Gastroesophageal sphincter (tissue), 4 donors: ENCODE results near the gene TECTA. TPM values are rescaled to one million over a fixed set of nuclear protein-coding genes. Genes with fewer than 3 reads are reported as not detected.
"Not testable (repeated sequence)": the region's sequence is repeated elsewhere in the genome, so short reads cannot be mapped to it uniquely, and the experiment has no call there.

ENCODE experiments used
- ATAC-seq: fragments of 150-250 bp; one replicate; pipeline ENCODE4 v1.9.1; 2016; ENCODE audit warnings: mild to moderate bottlenecking, moderate library complexity
- H3K27ac ChIP-seq, 4 donors: fragments of 200-600 bp; sonication (generic) in 3 of 4; 1 replicate in 3 of 4; 2 replicates in 1 of 4; pipeline ENCODE4 v1.5.1; 2016 to 2019
- H3K27me3 ChIP-seq: fragments of 200-600 bp; sonication (generic); one replicate; pipeline ENCODE4 v1.5.1; 2019
- H3K36me3 ChIP-seq, 2 donors: fragments of 200-600 bp; sonication (generic); one replicate each; pipeline ENCODE4 v1.5.1; 2019; ENCODE audit warnings: control low read depth in 1 of 2
- H3K4me1 ChIP-seq, 3 donors: fragments of 200-600 bp; sonication (generic); 1 replicate in 2 of 3; 2 replicates in 1 of 3; pipeline ENCODE4 v1.5.1; 2016 to 2019; ENCODE audit warnings: control low read depth in 2 of 3
- H3K4me3 ChIP-seq, 2 donors: fragments of 200-600 bp; sonication (generic); one replicate each; pipeline ENCODE4 v1.5.1; 2019; ENCODE audit warnings: mild to moderate bottlenecking in 1 of 2, moderate library complexity in 1 of 2
- H3K9me3 ChIP-seq, 3 donors: fragments of 200-600 bp; sonication (generic); one replicate each; pipeline ENCODE4 v1.5.1; 2017 to 2019; ENCODE audit warnings: control low read depth in 2 of 3
- EP300 ChIP-seq: sonication (generic); formaldehyde crosslinking; IDR thresholded peaks from one replicate; pipeline ENCODE4 v1.6.1; 2017; ENCODE audit warnings: antibody characterized with exemption, mild to moderate bottlenecking
- POLR2A ChIP-seq, 2 donors: fragments of 450-650 bp; IDR thresholded peaks; one replicate each; pipeline ENCODE4 v1.6.1; 2017; ENCODE audit warnings: antibody characterized with exemption in 2 of 2, mild to moderate bottlenecking in 2 of 2, moderate library complexity in 1 of 2
- POLR2AphosphoS5 ChIP-seq: sonication (generic); formaldehyde crosslinking; IDR thresholded peaks from one replicate; pipeline ENCODE4 v1.6.1; 2017; ENCODE audit warnings: antibody characterized with exemption
- WGBS, 2 donors: methylation state at CpG; one replicate each; pipeline ENCODE4 v1.1.5; 2018; ENCODE audit warnings: low coverage in 1 of 2; 5-methylcytosine and 5-hydroxymethylcytosine counted together
- total RNA-seq, 4 donors: library from RNA; depleted of rRNA; stranded (reverse); fragments of >200 nt; gene quantifications; one replicate each; pipeline ENCODE4 v1.1.0, GENCODE V29; 2016
- TF ChIP-seq, protein P1 (sequence below), 4 experiments: fragments of 200-600 bp in 2 of 4; fragments of 450-650 bp in 2 of 4; sonication (generic) in 1 of 4; IDR thresholded peaks; one replicate each; pipeline ENCODE4 v1.5.1; 2017 to 2019; ENCODE audit warnings: antibody characterized with exemption in 4 of 4, mild to moderate bottlenecking in 2 of 4, moderate library complexity in 2 of 4

The TECTA gene
- total RNA-seq, 4 donors from 2014 or later, result 0.35 to 1.3 (median 0.78) TPM; not detected in 1

DNA sequence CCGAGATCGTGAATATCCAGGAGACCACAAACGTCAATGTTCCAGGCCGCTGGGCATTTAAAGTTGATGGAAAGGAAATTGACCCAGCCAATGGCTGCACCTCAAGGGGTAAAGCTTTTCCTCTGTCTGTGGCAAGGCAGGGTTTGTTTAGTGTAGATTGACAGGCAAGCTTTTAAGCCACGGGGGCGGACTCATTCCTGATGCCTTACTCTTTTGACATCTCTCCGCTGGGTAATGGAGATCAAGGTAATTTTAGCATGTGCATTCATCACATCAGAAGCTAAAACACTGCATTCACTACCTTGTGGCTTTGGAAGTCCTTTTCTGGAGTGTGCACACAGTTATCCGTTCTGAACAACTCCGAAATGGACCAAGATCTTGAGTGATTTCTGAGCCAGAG, 12.6 kb downstream of the TECTA start:
- Histone ChIP-seq H3K9me3 (no peaks in the 10 kb centered on the region), H3K27ac (no peak overlapping the region), H3K36me3 (no peaks in the 10 kb centered on the region), H3K4me1 (no peaks in the 10 kb centered on the region), H3K27me3 (peaks cover 12% of the 10 kb centered on the region), H3K4me3 (no peak overlapping the region)
- TF ChIP-seq EP300 (no peak), POLR2A (IDR thresholded peaks at IDR 0.05) (no peak)
- no peak for ATAC-seq
- whole genome bisulfite sequencing, 2 donors, result 78 to 80% methylated on average over 6 to 9 of the region's 9 CpGs

DNA sequence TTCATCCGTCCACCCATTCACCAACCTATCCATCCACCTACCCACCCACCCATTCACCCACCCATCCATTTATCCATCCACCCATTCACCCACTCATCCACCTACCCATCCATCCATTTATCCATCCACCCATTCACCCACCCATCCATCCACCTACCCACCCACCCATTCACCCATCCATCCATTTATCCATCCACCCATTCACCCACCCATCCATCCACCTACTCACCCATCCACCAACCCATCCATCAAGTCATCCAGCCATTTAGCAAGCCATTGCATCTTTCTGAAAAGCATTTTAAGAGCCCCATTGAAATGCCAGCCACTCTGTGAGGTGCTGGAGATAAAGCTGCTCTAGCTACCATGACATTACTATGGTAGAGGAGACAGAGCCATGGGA, 14.0 kb downstream of the TECTA start:
- peaks cover 12% of the 10 kb centered on the region for H3K27me3 ChIP-seq
- 80% methylated on average over 1 of the region's 1 CpG; no CpG with 5 or more reads in 1 of the 2 donors for WGBS, 2 donors
- not testable (repeated sequence) for H3K27ac ChIP-seq, H3K9me3 ChIP-seq, H3K4me1 ChIP-seq, H3K4me3 ChIP-seq, ATAC-seq, H3K36me3 ChIP-seq

DNA sequence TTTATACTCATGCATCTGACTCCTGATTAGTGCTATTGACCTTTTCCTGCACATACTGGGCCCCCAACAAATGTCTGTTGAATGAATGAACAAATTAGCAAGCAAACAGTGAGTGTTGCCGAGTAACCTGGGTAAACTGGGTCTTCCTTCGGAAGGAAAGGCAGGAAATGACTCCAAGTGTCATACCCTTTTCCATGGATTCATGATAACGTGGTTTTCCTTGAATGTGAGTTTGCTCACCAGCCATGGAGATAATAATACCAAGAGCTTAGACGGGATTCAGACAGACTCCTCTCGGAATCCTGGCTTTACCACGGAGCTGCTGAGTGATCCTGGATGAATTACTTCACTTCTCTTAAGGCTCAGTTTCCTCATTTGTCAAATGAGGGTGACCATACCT, 16.7 kb downstream of the TECTA start:
- no peak for TF ChIP-seq POLR2AphosphoS5
- no peak for TF ChIP-seq EP300
- TF ChIP-seq, protein P1, sequence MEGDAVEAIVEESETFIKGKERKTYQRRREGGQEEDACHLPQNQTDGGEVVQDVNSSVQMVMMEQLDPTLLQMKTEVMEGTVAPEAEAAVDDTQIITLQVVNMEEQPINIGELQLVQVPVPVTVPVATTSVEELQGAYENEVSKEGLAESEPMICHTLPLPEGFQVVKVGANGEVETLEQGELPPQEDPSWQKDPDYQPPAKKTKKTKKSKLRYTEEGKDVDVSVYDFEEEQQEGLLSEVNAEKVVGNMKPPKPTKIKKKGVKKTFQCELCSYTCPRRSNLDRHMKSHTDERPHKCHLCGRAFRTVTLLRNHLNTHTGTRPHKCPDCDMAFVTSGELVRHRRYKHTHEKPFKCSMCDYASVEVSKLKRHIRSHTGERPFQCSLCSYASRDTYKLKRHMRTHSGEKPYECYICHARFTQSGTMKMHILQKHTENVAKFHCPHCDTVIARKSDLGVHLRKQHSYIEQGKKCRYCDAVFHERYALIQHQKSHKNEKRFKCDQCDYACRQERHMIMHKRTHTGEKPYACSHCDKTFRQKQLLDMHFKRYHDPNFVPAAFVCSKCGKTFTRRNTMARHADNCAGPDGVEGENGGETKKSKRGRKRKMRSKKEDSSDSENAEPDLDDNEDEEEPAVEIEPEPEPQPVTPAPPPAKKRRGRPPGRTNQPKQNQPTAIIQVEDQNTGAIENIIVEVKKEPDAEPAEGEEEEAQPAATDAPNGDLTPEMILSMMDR (IDR thresholded peaks at IDR 0.05), result no peak
- TF ChIP-seq POLR2A (IDR thresholded peaks at IDR 0.05), result no peak
- Histone ChIP-seq H3K36me3 (no peaks in the 10 kb centered on the region), H3K27ac (no peak overlapping the region), H3K4me3 (no peak overlapping the region), H3K4me1 (no peaks in the 10 kb centered on the region), H3K27me3 (no peaks in the 10 kb centered on the region), H3K9me3 (peaks cover 0 to 13% (median 0%) of the 10 kb centered on the region in 3 donors)
- 52 to 58% methylated on average over 6 of the region's 6 CpGs for WGBS, 2 donors
- ATAC-seq, result no peak

DNA sequence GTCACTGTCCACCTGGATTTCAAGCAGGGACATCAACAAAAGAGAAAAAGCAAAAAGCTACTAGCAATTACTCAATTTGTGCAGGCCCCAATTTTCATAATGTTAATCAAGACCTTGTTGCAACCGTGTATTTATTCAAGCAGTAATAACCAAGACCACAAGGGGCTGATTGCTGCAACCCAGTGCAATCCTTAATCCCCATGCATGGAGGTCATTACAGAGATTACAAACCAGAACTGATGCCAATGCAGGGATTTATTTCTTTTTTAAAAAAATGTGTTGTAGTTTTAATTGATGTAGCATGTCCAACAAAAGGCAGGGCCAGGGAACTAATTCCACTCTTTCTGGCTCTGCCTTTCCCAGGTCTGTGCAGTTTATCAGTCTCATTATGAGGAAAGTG, 18.4 kb downstream of the TECTA start:
- 64 to 70% methylated on average over 1 of the region's 1 CpG for whole genome bisulfite sequencing, 2 donors
- H3K4me3 ChIP-seq, result no peak overlapping the region
- no peaks in the 10 kb centered on the region for H3K36me3 ChIP-seq
- H3K27ac ChIP-seq, result no peak overlapping the region
- no peak for TF ChIP-seq POLR2A (IDR thresholded peaks at IDR 0.05)
- TF ChIP-seq EP300, result no peak
- TF ChIP-seq POLR2AphosphoS5, result no peak
- TF ChIP-seq, protein P1 (IDR thresholded peaks at IDR 0.05), result no peak
- no peaks in the 10 kb centered on the region for H3K27me3 ChIP-seq
- H3K9me3 ChIP-seq, result peaks cover 0 to 21% (median 0%) of the 10 kb centered on the region in 3 donors
- ATAC-seq, result no peak
- no peaks in the 10 kb centered on the region for H3K4me1 ChIP-seq

DNA sequence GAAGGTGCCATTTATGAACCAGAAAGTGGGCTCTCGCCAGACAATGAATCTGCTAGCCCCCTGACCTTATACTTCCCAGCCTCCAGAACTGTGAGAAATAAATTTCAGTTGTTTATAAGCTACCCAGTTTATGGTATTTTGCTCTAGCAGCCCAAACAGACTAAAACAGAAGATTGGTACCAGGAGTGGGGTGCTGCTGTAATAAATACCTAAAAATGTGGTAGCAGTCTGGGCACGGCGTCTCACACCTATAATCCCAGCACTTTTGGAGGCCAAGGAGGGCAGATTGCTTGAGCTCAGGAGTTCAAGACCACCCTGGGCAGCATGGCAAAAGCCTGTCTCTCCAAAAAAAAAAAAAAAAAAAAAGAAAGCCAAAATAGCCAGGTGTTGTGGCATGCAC, 21.3 kb downstream of the TECTA start:
- no peak overlapping the region for H3K27ac ChIP-seq
- H3K9me3 ChIP-seq, result peaks cover 0 to 21% (median 0%) of the 10 kb centered on the region in 3 donors
- H3K4me1 ChIP-seq, result no peaks in the 10 kb centered on the region
- H3K36me3 ChIP-seq, result no peaks in the 10 kb centered on the region
- no peak overlapping the region for H3K4me3 ChIP-seq
- TF ChIP-seq EP300 (no peak), POLR2AphosphoS5 (no peak), POLR2A (IDR thresholded peaks at IDR 0.05) (no peak)
- TF ChIP-seq, protein P1 (IDR thresholded peaks at IDR 0.05), result no peak
- no peak for ATAC-seq
- WGBS, 2 donors, result 88% methylated on average over 3 of the region's 3 CpGs; no CpG with 5 or more reads in 1 of the 2 donors
- no peaks in the 10 kb centered on the region for H3K27me3 ChIP-seq

DNA sequence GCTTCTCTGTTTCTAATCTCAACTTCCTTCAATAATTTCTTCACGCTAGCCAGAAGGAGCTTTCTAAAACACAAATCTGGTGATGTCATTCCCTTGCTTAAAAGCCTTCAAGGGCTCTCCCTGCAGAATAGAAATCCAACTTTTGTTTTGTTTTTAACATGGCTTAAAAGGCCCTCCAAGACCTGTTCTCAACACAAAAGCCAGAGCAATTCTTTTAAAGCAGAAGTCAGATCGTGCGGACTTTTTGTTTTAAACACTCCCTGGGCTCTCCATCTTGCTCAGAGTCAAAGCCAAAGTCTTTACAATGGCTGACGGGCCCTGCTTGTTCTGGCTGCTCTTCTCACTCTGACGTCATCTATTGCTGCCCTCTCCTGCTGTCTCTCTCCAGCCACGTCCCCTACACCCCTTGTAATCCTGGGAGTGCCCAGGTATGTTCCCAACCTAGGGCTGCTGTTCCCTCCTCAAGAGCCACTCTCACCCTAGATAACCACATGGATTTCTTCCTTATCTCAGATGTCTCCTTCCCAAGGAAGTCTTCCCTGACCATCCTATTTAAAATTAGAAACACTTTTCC, 22.5 kb downstream of the TECTA start:
- TF ChIP-seq EP300 (no peak), POLR2AphosphoS5 (no peak), POLR2A (IDR thresholded peaks at IDR 0.05) (no peak)
- TF ChIP-seq, protein P1 (IDR thresholded peaks at IDR 0.05), result no peak
- ATAC-seq, result no peak
- Histone ChIP-seq H3K27me3 (no peaks in the 10 kb centered on the region), H3K27ac (no peak overlapping the region), H3K4me1 (no peaks in the 10 kb centered on the region), H3K36me3 (peaks cover 0 to 9% of the 10 kb centered on the region in 2 donors), H3K4me3 (no peak overlapping the region), H3K9me3 (peaks cover 0 to 21% (median 0%) of the 10 kb centered on the region in 3 donors)
- WGBS, 2 donors, result 24 to 69% methylated on average over 6 of the region's 6 CpGs
